Right atrium auricular region (tissue), 2 donors: ENCODE data around the gene INCENP. TPM values are rescaled to one million over a fixed set of nuclear protein-coding genes. Genes with fewer than 3 reads are reported as not detected.

Source experiments
- DNase-seq: peaks from one replicate; pipeline ENCODE4 v3.0.0-alpha.2; 2019; ENCODE audit warnings: low spot score
- H3K27ac ChIP-seq, 2 donors: fragments of 200-600 bp; sonication (generic); 1 replicate in 1 of 2; 2 replicates in 1 of 2; pipeline ENCODE4 v1.5.1; 2016 to 2019
- H3K27me3 ChIP-seq, 2 donors: fragments of 200-600 bp; sonication (generic); one replicate each; pipeline versions ENCODE4 v1.5.1 to v1.6.0; 2017 to 2019
- H3K36me3 ChIP-seq: fragments of 200-600 bp; sonication (generic); one replicate; pipeline ENCODE4 v1.5.1; 2016
- H3K4me1 ChIP-seq, 2 donors: fragments of 200-600 bp; sonication (generic); one replicate each; pipeline versions ENCODE4 v1.5.1 to v1.6.0; 2017 to 2019
- H3K4me3 ChIP-seq, 2 donors: fragments of 200-600 bp; sonication (generic); 1 replicate in 1 of 2; 2 replicates in 1 of 2; pipeline ENCODE4 v1.5.1; 2017 to 2019; ENCODE audit warnings: mild to moderate bottlenecking in 1 of 2, moderate library complexity in 1 of 2
- H3K9me3 ChIP-seq, 2 donors: fragments of 200-600 bp; sonication (generic); one replicate each; pipeline ENCODE4 v1.5.1; 2019
- total RNA-seq, 2 donors: library from RNA; depleted of rRNA; stranded (reverse); fragments of >200 nt; gene quantifications; one replicate each; pipeline ENCODE4 v1.1.0, GENCODE V29; 2016
- TF ChIP-seq, protein P1 (sequence below), 2 donors: fragments of 200-600 bp; sonication (generic); IDR thresholded peaks; one replicate each; pipeline ENCODE4 v1.5.1; 2019; ENCODE audit warnings: antibody characterized with exemption in 2 of 2

INCENP gene
- total RNA-seq, 2 donors from 2014 or later, result 8.1 to 8.5 TPM

DNA sequence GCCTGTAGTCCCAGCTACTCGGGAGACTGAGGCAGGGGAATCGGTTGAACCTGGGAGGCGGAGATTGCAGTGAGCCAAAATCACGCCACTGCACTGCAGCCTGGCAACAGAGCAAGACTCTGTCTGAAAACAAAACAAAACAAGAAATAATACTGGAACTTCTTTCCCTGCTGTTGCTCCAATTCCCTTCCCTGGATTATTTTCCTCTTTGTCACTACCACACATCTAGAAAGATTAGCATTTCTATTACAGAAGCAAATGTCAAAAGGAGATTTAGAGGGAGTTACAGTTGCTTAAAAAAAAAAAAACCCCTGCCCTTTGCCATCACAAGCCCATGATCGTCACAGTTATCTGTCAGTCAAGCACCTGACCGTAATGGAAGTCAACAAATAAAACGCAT, 48.5 kb downstream of the INCENP start:
- peaks cover 0 to 9% of the 10 kb centered on the region in 2 donors for H3K4me1 ChIP-seq
- no peak overlapping the region for H3K27ac ChIP-seq
- H3K4me3 ChIP-seq, result no peak overlapping the region
- TF ChIP-seq, protein P1, sequence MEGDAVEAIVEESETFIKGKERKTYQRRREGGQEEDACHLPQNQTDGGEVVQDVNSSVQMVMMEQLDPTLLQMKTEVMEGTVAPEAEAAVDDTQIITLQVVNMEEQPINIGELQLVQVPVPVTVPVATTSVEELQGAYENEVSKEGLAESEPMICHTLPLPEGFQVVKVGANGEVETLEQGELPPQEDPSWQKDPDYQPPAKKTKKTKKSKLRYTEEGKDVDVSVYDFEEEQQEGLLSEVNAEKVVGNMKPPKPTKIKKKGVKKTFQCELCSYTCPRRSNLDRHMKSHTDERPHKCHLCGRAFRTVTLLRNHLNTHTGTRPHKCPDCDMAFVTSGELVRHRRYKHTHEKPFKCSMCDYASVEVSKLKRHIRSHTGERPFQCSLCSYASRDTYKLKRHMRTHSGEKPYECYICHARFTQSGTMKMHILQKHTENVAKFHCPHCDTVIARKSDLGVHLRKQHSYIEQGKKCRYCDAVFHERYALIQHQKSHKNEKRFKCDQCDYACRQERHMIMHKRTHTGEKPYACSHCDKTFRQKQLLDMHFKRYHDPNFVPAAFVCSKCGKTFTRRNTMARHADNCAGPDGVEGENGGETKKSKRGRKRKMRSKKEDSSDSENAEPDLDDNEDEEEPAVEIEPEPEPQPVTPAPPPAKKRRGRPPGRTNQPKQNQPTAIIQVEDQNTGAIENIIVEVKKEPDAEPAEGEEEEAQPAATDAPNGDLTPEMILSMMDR (IDR thresholded peaks at IDR 0.05), result no peak
- no peaks in the 10 kb centered on the region for H3K27me3 ChIP-seq
- no peak for DNase-seq
- no peaks in the 10 kb centered on the region for H3K36me3 ChIP-seq
- H3K9me3 ChIP-seq, result no peaks in the 10 kb centered on the region

DNA sequence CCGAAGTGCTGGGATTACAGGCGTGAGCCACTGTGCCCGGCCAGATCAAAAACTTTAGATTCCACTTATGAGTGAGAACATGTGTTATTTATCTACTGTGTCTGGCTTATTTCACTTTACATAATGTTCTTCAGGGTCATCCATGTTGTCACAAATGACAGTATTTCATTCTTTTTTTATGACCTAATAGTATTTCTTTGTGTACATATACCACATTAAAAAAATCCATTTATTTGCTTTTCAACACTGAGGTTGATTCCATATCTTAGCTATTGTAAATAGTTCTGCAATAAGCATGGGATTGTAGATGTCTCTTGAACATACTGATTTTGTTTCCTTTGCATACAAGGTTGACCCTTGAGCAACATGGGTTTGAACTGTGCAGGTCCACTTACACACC, 53.0 kb downstream of the INCENP start:
- peaks cover 0 to 3% of the 10 kb centered on the region in 2 donors for H3K9me3 ChIP-seq
- H3K27ac ChIP-seq, result no peak overlapping the region
- no peak for DNase-seq
- H3K4me3 ChIP-seq, result no peak overlapping the region
- H3K27me3 ChIP-seq, result no peaks in the 10 kb centered on the region
- H3K36me3 ChIP-seq, result no peaks in the 10 kb centered on the region
- TF ChIP-seq, protein P1 (IDR thresholded peaks at IDR 0.05), result no peak
- H3K4me1 ChIP-seq, result peaks cover 0 to 4% of the 10 kb centered on the region in 2 donors

DNA sequence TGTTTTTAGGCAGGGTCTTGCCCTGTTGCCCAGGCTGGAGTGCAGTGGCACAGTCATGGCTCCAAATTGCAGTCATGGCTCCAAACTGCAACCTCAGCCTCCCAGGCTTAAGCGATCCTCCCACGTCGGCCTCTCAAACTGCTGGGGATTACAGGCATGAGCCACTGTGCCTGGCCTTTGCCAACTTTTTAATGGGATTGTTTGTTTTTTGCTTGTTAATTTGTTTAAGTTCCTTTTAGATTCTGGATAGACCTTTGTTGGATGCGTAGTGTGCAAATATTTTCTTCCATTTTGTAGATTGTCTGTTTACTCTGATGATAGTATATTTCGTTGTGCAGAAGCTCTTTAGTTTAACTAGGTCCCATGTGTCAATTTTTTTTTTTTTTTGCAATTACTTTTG, 56.2 kb downstream of the INCENP start:
- Histone ChIP-seq H3K27me3 (no peaks in the 10 kb centered on the region), H3K36me3 (no peaks in the 10 kb centered on the region), H3K27ac (no peak overlapping the region), H3K4me3 (no peak overlapping the region), H3K9me3 (peaks cover 0 to 11% of the 10 kb centered on the region in 2 donors), H3K4me1 (no peaks in the 10 kb centered on the region)
- no peak for DNase-seq
- TF ChIP-seq, protein P1 (IDR thresholded peaks at IDR 0.05), result no peak

DNA sequence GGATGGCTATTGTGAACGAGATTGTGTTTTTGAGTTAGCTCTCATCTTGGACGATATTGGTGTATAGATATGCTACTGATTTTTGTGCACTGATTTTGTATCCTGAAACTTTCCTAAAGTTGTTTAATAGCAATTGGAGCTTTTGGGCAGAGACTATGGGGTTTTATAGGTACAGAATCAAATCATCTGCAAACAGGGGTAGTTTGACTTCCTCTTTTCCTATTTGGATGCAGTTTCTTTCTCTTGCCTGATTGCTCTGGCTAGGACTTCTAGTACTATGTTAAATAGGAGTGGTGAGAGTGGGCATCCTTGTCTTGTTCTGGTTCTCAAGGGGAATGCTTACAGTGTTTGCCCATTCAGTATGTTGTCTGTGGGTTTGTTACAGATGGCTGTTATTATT, 57.3 kb downstream of the INCENP start:
- no peaks in the 10 kb centered on the region for H3K4me1 ChIP-seq
- no peak overlapping the region for H3K27ac ChIP-seq
- H3K27me3 ChIP-seq, result no peaks in the 10 kb centered on the region
- peaks cover 0 to 11% of the 10 kb centered on the region in 2 donors for H3K9me3 ChIP-seq
- H3K4me3 ChIP-seq, result no peak overlapping the region
- DNase-seq, result no peak
- TF ChIP-seq, protein P1 (IDR thresholded peaks at IDR 0.05), result no peak
- H3K36me3 ChIP-seq, result no peaks in the 10 kb centered on the region

DNA sequence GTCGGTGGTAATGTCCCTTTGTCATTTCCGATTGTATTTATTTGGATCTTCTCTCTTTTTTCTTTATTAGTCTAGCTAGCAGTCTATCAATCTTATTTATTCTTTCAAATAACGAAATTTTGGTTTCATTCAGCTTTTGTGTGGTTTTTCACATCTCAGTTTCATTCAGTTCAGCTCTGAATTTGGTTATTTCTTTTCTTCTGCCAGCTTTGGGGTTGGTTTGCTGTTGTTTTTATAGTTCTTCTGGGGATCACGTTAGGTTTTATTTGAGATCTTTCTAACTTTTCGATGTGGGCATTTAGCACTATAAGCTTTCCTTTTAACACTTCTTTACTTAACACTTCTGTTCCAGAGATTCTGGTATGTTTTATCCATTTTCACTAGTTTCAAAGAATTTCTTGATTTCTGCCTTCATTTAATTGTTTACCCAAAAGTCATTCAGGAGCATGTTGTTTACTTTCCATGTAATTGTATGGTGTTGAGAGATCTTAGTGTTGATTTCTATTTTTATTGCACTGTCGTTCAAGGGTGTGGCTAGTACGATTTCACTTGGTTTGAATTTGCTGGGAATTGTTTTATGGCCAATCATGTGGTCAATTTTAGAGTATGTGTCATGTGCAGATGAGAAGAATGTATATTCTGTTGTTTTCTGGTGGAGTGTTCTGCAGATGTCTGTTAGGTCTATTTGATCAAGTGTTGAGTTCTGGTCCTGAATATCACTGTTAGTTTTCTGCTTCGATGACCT, 58.5 kb downstream of the INCENP start:
- H3K4me1 ChIP-seq, result no peaks in the 10 kb centered on the region
- no peak for DNase-seq
- TF ChIP-seq, protein P1 (IDR thresholded peaks at IDR 0.05), result no peak
- no peak overlapping the region for H3K27ac ChIP-seq
- H3K36me3 ChIP-seq, result no peaks in the 10 kb centered on the region
- H3K9me3 ChIP-seq, result peaks cover 0 to 11% of the 10 kb centered on the region in 2 donors
- no peak overlapping the region for H3K4me3 ChIP-seq
- no peaks in the 10 kb centered on the region for H3K27me3 ChIP-seq

DNA sequence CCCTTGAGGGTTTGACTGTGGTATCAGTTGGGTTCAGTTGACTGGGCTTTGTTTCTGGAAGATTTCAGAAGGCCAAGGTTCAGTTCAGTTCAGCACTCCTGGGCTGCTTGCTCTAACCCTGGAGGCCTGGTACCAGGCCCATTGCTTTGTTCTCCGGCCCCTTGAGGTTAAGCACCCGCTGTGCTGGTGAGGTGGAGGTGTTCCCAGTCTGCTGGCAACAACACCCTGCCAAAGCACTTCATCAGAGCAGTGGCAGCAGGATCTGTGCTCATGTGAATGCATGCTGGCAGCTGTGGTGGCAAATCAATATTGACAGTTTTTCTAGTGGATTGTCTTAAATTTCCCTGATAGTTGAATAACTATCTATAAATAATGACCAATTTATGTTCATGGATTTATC, 62.4 kb downstream of the INCENP start:
- TF ChIP-seq, protein P1 (IDR thresholded peaks at IDR 0.05), result no peak
- Histone ChIP-seq H3K4me3 (no peak overlapping the region), H3K4me1 (no peaks in the 10 kb centered on the region), H3K27ac (no peak overlapping the region), H3K27me3 (no peaks in the 10 kb centered on the region), H3K36me3 (no peaks in the 10 kb centered on the region), H3K9me3 (peaks cover 0 to 7% of the 10 kb centered on the region in 2 donors)
- no peak for DNase-seq
